ENCODE results near the gene BCL11B.

Gene BCL11B

DNA sequence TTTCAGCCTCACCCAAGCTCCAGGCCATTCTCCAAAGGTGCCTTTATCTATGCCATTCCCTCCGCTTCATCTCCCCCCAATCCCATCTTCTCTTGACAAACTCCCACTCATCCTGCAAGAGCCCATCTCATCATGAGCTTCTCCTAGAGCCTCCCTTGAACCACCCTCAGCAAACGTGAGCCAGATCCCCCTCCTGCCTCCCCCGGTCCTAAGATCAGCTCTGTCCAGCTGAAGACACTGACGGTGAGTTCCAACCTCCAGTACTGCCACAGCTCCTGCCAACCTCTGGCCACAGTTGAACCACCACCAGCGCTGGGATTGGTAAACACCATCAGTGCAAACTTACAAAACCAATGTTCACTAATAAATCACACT lies 124.6 kb downstream of the BCL11B start:
- no peak for TF ChIP-seq EZH2 (IDR thresholded peaks at IDR 0.05; ENCODE audit: borderline replicate concordance, low read length)
- TF ChIP-seq, protein P1, sequence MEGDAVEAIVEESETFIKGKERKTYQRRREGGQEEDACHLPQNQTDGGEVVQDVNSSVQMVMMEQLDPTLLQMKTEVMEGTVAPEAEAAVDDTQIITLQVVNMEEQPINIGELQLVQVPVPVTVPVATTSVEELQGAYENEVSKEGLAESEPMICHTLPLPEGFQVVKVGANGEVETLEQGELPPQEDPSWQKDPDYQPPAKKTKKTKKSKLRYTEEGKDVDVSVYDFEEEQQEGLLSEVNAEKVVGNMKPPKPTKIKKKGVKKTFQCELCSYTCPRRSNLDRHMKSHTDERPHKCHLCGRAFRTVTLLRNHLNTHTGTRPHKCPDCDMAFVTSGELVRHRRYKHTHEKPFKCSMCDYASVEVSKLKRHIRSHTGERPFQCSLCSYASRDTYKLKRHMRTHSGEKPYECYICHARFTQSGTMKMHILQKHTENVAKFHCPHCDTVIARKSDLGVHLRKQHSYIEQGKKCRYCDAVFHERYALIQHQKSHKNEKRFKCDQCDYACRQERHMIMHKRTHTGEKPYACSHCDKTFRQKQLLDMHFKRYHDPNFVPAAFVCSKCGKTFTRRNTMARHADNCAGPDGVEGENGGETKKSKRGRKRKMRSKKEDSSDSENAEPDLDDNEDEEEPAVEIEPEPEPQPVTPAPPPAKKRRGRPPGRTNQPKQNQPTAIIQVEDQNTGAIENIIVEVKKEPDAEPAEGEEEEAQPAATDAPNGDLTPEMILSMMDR (IDR thresholded peaks at IDR 0.05; ENCODE audit: low read length), result no peak
- H3K36me3 ChIP-seq (ENCODE audit: insufficient read depth, low read length), result no peaks in the 10 kb centered on the region
- H2AFZ ChIP-seq (ENCODE audit: low read length), result no peak overlapping the region
- H3K4me3 ChIP-seq (ENCODE audit: low read depth, low read length, poor library complexity, severe bottlenecking), result no peak overlapping the region
- H3K9ac ChIP-seq (ENCODE audit: low read length), result no peak overlapping the region
- H3F3A ChIP-seq (ENCODE audit: insufficient read depth, low read length), result no peaks in the 10 kb centered on the region
- no peaks in the 10 kb centered on the region for H3K79me2 ChIP-seq (ENCODE audit: insufficient read depth, low read length)
- H3K9me3 ChIP-seq (ENCODE audit: low read length), result no peaks in the 10 kb centered on the region
- no peak overlapping the region for H3K4me2 ChIP-seq (ENCODE audit: low read length)
- no peaks in the 10 kb centered on the region for H3K9me2 ChIP-seq (ENCODE audit: low read depth, low read length)
- no peaks in the 10 kb centered on the region for H3K4me1 ChIP-seq (ENCODE audit: insufficient read depth, low read length, severe bottlenecking)
- no peaks in the 10 kb centered on the region for H4K20me1 ChIP-seq (ENCODE audit: insufficient read depth, low read length)
- no peaks in the 10 kb centered on the region for H3K27me3 ChIP-seq (ENCODE audit: insufficient read depth, low read length)
- no peak overlapping the region for H3K27ac ChIP-seq (ENCODE audit: low read depth, low read length, poor library complexity, severe bottlenecking)

DNA sequence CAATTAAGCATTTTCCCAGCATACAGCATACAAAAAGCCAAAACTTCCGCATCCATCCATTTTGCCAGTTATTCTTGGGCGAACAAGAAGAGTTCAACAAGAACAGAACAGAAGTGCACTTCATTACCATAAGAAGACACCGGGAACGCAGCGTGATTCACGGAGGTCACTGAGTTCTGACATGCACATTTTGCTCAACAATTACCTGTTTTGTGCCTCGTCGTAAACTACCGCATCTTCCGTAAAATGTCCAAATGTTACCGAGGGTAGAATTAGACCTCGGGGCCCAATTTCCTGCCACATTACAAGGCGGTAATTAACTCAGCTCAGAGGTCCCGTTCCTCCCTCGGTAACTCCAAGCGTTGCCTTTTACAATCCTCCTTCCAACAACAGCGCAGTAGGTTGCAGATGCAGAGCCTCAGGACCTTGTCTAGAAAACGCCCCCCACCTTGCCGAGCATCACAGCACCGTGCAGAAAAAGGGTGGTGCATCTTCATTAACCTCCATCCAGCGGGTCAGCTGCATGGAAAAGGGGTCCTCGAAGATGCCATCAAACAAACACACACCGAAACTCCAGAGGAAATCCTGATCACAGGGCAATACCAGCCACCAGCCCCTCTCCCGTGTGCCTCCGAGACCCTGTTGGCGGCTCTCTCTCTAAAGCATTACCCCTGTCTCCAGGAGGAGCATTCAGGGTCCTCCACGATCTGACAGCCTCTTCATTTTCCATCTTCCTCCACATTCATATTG lies 125.2 kb downstream of the BCL11B start:
- H3K27me3 ChIP-seq (ENCODE audit: insufficient read depth, low read length), result no peaks in the 10 kb centered on the region
- TF ChIP-seq EZH2 (IDR thresholded peaks at IDR 0.05; ENCODE audit: borderline replicate concordance, low read length), result no peak
- TF ChIP-seq, protein P1 (IDR thresholded peaks at IDR 0.05; ENCODE audit: low read length), result no peak
- no peaks in the 10 kb centered on the region for H4K20me1 ChIP-seq (ENCODE audit: insufficient read depth, low read length)
- H3K9me2 ChIP-seq (ENCODE audit: low read depth, low read length), result no peaks in the 10 kb centered on the region
- H3F3A ChIP-seq (ENCODE audit: insufficient read depth, low read length), result no peaks in the 10 kb centered on the region
- no peaks in the 10 kb centered on the region for H3K79me2 ChIP-seq (ENCODE audit: insufficient read depth, low read length)
- H3K4me1 ChIP-seq (ENCODE audit: insufficient read depth, low read length, severe bottlenecking), result no peaks in the 10 kb centered on the region
- H3K9me3 ChIP-seq (ENCODE audit: low read length), result no peaks in the 10 kb centered on the region
- no peaks in the 10 kb centered on the region for H3K36me3 ChIP-seq (ENCODE audit: insufficient read depth, low read length)
- no peak overlapping the region for H3K4me2 ChIP-seq (ENCODE audit: low read length)
- H3K4me3 ChIP-seq (ENCODE audit: low read depth, low read length, poor library complexity, severe bottlenecking), result no peak overlapping the region
- H2AFZ ChIP-seq (ENCODE audit: low read length), result no peak overlapping the region
- no peak overlapping the region for H3K27ac ChIP-seq (ENCODE audit: low read depth, low read length, poor library complexity, severe bottlenecking)
- no peak overlapping the region for H3K9ac ChIP-seq (ENCODE audit: low read length)

DNA sequence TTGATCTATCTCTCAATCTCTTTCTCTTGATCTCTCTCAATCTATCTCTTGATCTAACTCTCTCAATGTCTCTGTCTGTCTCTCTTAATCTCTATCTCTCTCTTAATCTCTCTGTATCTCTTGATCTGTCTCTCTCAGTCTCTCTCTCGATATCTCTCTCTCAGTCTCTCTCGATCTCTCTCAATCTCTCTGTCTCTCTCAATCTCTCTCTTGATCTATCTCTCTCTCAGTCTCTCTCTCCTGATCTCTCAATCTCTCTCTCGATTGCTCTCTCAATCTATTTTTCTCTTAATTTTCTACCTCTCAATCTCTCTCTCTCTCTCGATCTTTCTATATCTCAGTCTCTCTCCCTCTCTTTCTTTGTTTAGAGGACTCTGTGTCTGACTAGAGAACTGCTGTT lies 126.7 kb downstream of the BCL11B start:
- H3K27ac ChIP-seq (ENCODE audit: low read depth, low read length, poor library complexity, severe bottlenecking), result no peak overlapping the region
- H3K4me1 ChIP-seq (ENCODE audit: insufficient read depth, low read length, severe bottlenecking), result no peaks in the 10 kb centered on the region
- no peaks in the 10 kb centered on the region for H3K27me3 ChIP-seq (ENCODE audit: insufficient read depth, low read length)
- no peaks in the 10 kb centered on the region for H4K20me1 ChIP-seq (ENCODE audit: insufficient read depth, low read length)
- no peak overlapping the region for H3K4me3 ChIP-seq (ENCODE audit: low read depth, low read length, poor library complexity, severe bottlenecking)
- no peak for TF ChIP-seq EZH2 (IDR thresholded peaks at IDR 0.05; ENCODE audit: borderline replicate concordance, low read length)
- TF ChIP-seq, protein P1 (IDR thresholded peaks at IDR 0.05; ENCODE audit: low read length), result no peak
- no peaks in the 10 kb centered on the region for H3K9me2 ChIP-seq (ENCODE audit: low read depth, low read length)
- no peaks in the 10 kb centered on the region for H3F3A ChIP-seq (ENCODE audit: insufficient read depth, low read length)
- no peak overlapping the region for H3K4me2 ChIP-seq (ENCODE audit: low read length)
- H3K9ac ChIP-seq (ENCODE audit: low read length), result no peak overlapping the region
- H2AFZ ChIP-seq (ENCODE audit: low read length), result no peak overlapping the region
- no peaks in the 10 kb centered on the region for H3K79me2 ChIP-seq (ENCODE audit: insufficient read depth, low read length)
- no peaks in the 10 kb centered on the region for H3K36me3 ChIP-seq (ENCODE audit: insufficient read depth, low read length)
- no peaks in the 10 kb centered on the region for H3K9me3 ChIP-seq (ENCODE audit: low read length)
